Islet of Langerhans (tissue), 1 donor: ENCODE measurements around the gene MED25.
"Not testable (repeated sequence)": the region's sequence is repeated elsewhere in the genome, so short reads cannot be mapped to it uniquely, and the experiment has no call there.

ENCODE experiments used
- FAIRE-seq: peaks from one replicate; lab custom pipeline; 2011; peaks lifted over from hg19 to GRCh38; lab: Jason Lieb, UNC

Gene MED25

DNA sequence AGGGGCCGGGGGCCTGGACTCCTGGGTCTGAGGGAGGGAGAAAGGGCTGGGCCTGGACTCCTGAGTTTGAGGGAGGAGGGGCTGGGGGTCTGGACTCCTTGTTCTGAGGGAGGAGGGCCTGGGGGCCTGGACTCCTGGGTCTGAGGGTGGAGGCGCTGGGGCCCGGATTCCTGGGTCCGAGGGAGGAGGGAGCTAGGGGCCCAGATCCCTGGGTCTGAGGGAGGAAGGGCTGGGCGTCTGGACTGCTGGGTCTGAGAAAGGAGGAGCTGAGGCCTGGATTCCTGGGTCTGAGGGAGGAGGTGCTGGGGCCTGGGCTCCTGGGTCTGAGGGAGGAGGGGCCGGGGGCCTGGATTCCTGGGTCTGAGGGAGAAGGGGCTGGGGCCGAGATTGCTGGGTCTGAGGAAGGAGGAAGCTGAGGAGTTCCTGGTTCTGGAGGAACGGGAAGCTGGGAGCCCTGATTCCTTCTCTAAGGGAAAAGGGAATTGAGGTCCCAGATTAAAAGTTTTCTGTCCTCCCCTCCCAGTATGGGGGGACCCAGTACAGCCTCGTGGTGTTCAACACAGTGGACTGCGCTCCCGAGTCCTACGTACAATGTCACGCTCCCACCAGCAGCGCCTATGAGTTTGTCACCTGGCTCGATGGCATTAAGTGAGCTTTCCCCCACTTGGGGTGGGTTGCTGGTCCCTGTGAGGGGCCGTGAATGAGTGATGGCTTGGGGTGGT is 721 bp downstream of the MED25 start:
- FAIRE-seq: no peak

DNA sequence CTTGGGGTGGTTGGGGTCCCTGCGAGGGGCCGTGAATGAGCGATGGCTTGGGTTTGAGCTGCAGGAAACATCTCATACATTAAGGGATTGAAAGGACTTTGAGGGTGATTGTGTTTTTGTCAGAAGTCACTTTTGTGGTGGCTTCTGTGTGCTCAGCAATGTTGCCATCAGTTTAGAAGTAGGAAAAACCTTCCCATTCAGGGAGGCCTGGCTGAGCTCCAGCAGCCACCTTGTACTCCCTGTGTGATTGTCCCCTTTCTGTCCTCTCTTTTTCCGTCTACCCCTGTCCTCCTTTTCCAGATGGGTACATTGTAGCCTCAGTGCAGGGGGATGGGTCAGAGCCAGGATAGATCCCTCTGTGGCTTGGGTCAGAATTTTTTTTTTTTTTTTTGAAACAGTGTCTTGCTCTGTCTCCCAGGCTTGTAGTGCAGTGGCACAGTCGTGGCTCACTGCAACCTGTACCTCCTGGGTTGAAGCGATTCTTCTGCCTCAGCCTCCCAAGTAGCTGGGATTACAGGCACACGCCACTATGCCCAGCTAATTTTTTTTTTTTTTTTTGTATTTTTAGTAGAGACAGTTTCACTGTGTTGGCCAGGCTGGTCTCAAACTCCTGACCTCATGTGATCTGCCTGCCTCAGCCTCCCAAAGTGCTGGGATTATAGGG is 1.5 kb downstream of the MED25 start:
- not testable (repeated sequence) for FAIRE-seq

DNA sequence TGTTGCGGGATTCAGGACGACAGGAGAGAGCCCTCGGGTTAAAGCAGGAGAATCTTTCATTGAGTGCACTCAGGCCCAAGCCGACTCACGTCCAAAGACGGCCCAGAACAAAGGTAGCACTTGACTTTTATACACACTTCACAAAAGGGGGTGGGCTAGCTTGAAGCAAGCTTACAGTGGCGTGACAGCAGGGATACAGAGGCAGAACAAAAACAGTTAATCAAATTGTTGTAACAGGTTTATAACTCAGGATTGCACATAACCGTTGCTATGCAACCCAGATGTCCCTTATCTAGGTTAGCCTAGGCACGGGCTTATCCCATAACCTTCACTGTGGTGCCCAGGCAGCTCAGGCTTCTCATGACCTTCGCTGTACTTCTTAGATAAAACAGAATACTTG is 2.0 kb downstream of the MED25 start:
- no peak for FAIRE-seq

DNA sequence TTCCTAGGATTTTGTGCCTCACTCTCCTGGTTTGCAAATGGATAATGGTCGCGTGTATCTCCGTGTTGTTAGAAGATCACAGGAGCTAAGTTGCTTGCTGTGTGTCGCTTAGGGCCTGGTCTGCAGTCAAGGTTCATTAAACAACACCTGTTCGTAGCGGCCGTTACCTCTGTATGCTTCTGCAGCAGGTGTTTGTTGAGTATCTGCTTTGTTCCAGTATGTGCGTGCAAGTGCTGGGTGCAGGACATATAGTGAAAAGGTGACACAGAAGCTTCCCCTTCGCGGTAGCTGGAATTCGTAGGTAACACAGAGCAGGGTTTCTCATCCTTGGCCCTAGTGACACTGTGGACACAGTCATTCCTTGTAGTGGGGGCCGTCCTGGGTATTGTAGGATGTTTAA is 5.4 kb downstream of the MED25 start:
- FAIRE-seq: no peak

DNA sequence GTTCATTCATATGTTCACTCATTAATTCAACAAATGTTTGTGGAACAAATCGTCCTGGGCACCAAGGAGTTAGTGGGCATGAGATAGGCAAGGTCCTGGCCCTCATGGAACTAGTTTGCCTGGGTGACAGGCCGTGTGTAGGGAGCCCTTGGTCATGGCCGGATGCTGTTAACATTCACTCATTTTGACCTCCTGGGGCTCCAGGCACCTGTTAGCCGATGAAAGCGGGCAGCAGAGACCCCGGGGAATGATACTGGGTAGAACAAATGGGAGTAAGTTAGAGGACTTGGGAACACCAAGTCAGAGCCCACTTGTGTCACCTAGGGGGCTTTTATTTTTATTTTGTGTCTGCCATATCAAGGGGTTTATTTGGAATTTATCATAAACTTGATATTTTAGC is 6.6 kb downstream of the MED25 start:
- FAIRE-seq: no peak

DNA sequence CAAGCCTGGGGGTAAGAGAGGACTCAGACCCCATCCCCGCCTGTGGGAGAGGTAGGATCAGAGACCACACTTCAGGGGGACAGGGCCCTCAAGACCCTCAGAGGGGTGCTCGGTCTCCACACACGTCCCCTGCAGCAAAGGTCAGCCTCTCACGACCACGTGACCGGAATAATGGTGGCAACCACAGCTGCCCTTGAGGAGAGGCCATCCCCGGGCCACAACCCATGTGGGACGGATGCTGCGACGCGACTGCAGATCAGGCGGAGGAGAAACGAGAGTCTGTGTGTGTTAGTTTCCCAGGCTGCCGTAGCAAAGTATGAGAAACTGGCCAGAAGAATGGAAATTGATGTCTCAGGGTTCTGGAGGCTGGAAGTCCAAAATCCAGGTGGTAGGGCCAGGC is 8.9 kb downstream of the MED25 start:
- no peak for FAIRE-seq

DNA sequence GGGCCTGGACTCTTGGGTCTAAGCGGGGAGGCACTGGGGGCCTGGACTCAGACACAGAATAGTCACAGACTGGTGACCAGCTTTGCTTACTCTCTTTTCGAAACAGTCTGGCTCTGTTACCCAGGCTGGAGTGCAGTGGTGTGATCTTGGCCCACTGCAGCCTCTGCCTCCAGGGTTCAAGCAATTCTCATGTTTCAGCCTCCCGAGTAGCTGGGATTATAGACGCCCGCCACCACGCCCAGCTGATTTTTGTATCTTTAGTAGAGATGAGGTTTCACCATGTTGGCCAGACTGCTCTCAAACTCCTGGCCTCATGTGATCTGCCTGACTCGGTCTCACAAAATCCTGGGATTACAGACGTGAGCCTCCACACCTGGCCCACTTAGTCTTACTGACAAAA is 11.1 kb downstream of the MED25 start:
- no peak for FAIRE-seq

DNA sequence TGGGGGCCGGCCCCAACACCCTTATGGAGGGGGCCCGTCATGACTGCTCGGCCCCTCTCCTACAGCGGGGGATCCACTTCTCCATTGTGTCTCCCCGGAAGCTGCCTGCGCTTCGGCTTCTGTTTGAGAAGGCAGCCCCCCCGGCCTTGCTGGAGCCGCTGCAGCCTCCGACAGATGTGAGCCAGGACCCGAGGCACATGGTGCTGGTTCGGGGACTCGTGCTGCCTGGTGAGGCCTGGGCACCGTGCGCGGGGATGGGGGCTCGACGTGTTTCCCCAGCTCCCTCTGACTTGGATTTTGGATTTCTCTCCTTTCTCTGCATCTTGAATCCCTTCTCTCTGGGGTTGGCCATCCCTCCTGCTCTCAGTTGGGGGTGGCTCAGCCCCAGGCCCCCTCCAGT is 11.6 kb downstream of the MED25 start:
- no peak for FAIRE-seq

DNA sequence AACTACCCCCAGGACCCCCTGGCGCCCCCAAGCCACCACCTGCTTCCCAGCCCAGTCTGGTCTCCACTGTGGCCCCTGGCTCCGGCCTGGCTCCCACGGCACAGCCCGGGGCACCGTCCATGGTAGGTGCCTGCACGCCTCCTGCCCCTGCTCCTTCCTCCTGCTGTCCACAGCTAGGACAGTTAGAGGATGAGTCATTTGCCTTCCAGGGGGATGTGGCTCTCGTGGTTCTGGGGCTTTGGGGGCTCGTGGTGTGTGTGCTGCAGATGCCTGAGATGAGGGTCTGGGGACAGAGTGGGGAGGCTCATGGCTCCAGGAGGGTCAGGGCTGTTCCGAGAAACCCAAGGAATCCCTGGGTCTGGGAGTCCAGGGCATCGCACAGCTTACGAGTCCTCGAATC is 12.7 kb downstream of the MED25 start:
- no peak for FAIRE-seq

DNA sequence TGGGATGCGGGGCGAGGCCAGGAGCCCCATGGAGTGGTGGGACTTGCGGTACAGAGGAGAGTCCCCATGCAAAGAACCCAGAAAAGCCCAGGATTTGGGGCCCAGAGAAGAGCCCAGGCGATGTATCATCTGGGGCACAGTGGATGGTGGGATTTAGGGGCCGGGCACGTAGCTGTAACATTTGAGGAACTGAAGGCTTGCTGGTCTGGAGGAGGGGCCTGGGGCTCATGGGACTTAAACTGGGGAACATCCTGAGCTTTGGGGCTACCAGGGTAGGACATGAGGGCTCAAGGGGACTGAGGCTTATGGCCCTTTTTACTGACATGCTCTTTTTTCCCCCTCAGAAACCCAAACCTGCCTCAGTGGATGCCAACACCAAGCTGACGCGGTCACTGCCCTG is 13.5 kb downstream of the MED25 start:
- FAIRE-seq: no peak

DNA sequence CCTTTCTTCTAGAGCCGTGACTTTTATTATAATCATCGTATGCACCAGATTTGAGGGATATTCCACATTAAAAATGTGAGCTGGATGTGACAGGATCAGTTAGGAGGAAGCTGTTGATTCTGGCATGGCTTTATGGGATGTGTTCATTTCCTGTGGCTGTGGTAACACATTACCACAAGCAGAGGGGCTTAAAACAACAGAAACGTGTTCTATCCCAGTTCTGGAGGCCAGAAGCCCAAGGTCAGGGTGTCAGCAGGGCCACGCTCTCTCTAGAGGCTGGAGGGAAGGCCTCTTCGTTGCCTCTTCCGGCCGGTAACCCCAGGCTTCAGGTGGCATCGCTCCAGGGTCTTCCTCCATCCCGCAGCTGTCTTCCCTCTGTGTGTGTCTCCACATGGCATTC is 14.5 kb downstream of the MED25 start:
- no peak for FAIRE-seq

DNA sequence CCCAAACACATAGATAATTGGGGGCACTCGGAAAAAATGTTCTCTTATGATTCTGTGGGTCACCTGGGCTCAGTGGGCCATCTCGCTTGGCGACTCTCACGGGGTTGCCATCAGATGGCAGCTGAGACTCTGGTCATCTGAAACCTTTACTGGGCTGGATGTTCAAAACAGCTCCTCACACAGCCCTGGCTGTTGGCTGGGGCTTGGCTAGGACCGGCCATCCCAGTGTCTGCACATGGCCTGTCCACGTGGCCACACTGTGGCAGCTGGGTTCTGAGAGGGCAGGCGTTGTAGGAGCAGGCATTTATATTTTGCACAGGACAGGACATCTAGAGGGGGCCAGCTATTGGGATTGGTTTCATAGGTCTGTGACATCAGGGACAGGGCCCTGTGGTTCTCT is 15.5 kb downstream of the MED25 start:
- no peak for FAIRE-seq

DNA sequence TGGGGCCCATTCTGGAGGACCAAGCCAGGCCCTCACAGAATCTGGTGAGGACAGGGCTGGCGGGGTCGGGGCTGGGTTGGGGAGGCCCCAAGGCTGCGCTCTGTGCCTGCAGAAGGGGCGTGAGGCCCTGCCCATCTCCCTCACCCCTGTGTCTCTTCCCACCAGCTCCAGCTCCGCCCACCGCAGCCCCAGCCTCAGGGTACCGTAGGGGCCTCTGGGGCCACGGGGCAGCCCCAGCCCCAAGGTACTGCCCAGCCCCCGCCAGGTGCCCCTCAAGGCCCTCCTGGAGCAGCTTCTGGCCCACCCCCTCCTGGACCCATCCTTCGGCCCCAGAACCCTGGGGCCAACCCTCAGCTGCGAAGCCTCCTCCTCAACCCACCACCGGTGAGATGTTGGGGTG is 17.5 kb downstream of the MED25 start:
- FAIRE-seq: no peak

DNA sequence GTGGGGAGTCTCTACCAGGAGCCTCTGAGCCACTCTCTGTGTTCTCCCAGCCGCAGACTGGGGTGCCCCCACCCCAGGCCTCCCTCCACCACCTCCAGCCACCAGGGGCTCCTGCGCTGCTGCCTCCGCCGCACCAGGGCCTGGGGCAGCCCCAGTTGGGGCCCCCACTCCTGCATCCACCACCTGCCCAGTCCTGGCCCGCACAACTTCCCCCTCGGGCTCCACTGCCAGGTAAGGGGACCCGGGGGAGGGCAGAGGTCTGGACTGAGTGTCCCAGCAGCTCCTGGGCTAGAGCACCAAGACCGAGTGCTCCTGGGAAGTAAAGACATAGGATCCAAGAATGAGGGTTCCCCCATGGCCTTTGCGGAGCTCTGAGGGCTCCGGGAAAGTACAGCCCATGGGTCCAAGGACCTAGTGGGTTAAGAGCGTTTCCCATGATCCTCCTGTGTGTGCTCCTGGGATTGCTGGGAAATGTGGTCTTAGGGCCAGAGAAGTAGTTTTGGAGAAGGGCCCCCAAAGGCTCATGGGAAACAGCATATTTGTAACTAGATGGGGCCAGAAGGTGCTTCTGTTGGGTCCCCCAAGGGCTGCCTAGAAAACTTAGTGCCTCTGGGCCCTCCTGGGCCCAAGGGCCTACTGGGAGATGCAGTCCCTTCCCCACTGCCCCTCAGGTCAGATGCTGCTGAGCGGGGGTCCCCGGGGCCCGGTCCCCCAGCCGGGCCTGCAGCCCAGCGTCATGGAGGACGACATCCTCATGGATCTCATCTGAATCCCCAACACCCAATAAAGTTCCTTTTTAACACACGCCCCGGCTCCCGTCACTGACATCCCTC is 18.3 kb downstream of the MED25 start:
- no peak for FAIRE-seq

DNA sequence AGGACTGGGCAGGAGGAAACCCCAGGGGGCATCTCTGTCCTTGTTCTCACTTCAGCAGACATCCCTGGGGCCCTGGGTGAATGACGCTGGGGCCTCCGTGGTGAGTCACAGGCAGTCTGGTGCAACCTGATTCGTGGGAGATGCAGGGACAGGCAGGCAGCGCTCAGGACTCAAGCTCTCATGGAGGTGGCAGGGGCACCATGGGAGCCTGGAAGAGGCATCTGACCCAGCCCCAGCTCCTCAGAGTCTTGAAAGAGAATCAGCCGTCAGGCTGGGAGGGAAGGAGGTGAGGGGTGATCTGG is 18.9 kb downstream of the MED25 start:
- FAIRE-seq: no peak

DNA sequence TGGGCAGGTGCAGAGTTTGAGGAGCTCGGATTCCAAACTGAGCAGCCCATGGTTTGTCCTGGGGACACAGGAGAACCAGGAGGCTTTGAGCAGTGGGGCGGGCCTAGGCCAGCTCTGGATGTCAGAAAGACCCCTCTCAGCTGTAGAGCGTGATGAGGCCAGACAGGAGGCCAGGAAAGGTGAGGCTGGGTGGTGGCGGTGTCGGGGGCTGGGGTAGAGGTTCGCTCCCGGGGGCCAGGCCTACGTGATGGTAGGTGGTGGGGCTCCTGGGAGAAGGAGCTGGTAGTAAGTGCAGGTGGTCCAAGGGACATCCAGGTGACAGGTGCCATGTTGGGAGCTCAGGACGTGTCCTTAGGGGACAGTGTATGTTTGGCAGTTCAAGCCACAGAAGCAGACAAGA is 19.3 kb downstream of the MED25 start:
- FAIRE-seq: no peak

DNA sequence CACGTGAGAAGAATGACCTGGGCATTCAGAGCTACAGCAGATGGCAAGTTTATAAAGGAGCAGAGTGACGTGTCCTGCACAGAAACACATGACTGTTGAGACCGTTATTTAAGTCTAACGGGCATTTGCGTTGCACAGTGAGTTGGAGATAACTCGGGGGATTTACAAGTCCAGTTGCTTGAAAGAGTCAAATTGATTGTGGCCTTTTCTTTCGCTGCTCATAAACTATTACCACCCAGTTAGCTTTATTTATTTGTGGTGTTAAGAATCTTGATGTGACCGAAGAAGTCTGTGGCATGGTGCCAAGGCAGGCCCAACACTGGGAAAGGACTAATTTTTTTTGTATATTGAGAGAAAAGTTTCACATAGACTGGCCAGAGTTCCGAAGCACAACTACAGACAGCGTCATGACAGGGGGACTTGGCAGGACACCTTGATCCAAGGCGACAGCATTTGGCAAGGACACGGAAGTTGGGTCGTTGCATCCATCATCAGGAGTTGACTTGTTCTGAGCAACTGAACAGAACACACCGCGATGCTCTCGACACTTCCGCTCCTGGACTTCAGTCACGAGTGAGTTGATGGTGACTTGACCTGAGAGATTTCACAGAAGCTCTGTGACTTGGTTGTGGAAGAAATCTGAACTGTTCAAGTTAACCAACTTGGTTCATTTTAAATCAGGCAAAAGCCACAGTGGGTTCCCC is 20.9 kb downstream of the MED25 start:
- FAIRE-seq: no peak

DNA sequence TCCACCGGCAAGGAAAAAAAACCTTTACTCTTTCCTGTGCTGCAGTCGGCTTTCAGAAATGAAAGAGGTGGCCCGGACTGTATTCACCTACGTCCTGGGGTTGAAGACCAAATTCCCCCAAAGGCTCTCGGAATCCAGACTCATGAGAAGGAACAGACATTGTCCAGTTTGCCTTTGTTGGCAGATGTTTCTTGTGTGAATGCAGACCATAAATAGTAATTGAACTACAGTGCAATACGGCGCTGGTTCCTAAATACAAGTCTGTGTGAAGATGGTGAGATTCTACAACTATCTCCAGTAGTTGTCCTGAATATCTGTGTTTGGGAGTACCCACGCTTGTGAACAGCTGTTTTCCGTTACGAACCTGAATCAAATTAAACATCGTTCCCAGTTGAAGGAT is 21.6 kb downstream of the MED25 start:
- FAIRE-seq: no peak

DNA sequence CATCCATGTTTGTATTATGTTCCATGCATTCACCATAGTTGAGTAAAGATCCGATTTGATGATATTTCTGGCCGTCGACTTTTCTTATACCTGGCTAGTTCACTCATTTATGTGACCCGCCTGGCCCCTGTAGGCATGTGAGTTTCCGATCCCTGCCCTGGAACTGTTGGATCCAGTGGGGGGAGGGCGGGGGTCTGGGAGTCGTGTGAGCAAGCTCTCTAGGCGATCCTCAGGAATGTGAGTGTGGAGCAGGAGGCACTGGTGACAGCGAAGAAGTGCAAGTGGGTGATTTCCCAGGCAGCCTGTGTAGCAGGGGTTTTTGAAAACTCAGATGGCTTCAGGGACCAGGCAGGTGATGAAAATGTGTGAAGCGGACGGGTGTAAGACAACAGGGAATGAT is 22.2 kb downstream of the MED25 start:
- no peak for FAIRE-seq

DNA sequence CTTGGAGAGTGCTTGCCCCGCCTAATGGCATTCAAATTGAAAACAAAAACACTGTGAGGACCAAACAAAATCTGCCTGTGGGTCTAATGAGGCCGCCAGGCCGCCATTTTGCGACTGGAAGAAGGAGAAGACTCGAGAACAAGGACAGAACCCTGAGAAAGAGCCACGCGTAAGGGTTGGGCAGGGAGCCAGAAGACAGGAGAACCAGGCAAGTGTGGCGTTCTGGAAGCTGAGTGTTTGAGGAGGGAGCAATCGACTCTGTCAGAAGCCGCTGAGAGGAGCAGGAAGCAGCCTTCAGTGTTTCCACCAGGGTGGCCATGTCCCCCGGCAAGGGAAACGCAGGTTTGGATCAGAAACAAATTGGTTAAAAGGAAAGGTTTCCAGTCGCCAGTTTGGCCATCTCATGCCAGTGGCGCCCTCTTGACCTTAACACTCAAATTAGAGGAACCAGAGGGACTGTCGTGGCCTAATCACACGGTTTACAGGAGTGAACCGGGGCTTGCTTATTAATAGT is 22.7 kb downstream of the MED25 start:
- FAIRE-seq: no peak

DNA sequence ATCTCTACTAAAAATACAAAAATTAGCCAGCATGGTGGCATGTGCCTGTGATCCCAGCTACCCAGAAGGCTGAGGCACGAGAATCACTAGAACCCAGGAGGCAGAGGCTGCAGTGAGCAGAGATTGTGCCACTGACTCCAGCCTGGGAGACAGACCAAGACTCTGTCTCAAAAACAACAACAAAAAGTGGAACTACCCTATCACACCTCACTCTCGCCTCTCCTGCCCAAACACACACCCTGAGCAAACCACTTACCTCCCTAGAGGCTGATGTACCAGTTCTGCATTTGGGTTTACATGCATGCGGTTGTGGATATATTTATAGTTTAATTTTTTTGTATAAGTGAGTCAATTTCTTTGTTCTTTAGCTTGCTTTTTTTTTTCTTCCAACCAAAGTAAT is 25.2 kb downstream of the MED25 start:
- FAIRE-seq: no peak

DNA sequence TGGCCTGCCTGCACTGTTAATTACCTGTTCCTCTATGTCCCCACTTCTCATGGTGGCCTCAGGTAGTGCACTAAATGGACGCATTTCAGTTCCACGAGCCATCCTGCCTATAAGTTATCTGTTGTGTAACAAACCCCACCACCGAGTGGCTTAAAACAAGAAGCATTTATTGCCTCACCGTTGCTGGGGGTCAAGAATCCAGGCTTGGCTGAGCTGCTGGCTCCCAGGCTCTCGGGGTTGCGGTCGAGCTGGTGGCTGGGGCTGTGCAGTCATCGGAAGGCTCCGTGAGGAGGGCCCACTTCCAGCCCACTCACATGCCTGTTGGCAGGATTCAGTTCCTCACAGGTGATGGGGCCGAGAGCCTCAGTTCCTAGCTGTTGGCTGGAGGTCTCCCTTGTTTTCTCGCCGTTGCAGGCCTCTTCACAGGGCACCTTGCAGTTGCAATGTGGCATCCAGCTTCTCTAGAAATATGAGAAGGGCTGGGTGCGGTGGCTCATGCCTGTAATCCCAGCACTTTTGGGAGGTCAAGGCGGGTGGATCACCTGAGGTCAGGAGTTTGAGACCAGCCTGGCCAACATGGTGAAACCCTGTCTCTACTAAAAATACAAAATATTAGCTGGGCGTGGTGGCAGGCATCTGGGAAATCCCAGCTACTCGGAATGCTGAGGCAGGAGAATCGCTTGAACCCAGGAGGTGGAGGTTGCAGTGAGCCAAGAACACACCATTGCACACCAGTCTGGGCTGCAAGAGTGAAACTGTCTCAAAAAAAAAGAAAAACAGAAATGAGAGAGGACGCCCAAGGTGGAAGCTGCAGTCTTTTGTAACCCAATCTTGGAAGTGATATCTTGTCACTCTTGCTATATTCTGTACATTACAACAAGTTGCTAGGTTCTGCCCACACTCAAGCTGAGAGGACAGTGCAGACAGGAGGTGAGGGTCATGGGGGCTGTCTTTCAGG is 26.3 kb downstream of the MED25 start:
- FAIRE-seq: no peak
